HG02610 (cell line): ENCODE measurements around the gene RTP3.
"Not testable (repeated sequence)": the region's sequence is repeated elsewhere in the genome, so short reads cannot be mapped to it uniquely, and the experiment has no call there.

Source experiments
- ATAC-seq: cut with Tn5 transposase; IDR thresholded peaks from one replicate; pipeline ENCODE4 v1.9.1; 2021; ENCODE audit warnings: mild to moderate bottlenecking, moderate library complexity; ENCODE audit not compliant: unreplicated experiment

The RTP3 gene

GRCh38 chr3:46544771-46545503, 47.2 kb downstream of the RTP3 start:
- ATAC-seq: no peak

DNA sequence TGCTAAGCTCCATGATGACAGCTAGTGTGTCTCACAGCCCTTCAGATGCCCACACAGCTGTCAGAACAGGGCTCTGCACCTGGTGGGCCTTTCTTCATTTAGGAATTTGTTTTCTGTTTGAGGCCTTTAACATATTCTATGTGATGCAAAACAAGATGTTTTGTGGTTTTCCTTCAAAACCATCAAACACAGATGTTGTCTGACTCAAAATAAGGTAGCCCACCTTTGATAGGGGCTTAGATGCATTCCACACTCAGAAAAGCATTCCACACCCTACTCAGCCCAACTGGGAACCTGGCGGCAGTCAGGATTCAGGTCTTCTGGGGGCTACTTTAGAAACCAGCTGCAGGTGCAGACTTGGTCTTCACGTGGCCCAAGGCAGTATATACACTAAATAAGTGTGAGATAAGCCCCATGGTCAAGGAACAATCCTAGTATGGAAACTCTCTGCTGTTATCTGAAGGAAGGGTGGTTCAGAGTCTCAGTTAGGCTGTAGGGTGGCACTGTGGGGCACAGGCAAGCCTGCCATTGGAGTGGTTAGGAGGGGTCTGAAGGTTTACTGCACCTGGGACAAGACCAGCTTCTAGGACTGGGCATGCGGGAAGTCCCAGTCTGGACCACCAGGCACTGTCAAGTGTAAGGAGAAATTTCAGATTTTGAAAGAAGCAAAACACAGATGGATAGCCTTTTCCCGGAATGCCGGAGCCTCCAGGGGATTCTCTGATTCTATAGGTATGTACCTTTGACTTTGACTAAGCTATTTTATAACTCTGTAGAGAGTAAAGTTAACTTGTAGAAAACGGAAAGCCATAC, 48.2 kb downstream of the RTP3 start:
- ATAC-seq: no peak

GRCh38 chr3:46546896-46547440, 49.2 kb downstream of the RTP3 start:
- ATAC-seq: no peak

GRCh38 chr3:46548611-46549010, 50.8 kb downstream of the RTP3 start:
- not testable (repeated sequence) for ATAC-seq

- no peak for ATAC-seq
Measured at GRCh38 chr3:46549408-46549904, 51.7 kb downstream of the RTP3 start.

GRCh38 chr3:46549989-46550388, 52.2 kb downstream of the RTP3 start:
- no peak for ATAC-seq
